NCI-H345 treated with DMSO at 0.1 percent for 48 hours (cell line): ENCODE results near the gene ELOVL1.

Experiments used
- DNase-seq: peaks from one replicate; lab custom pipeline; 2025; ENCODE audit not compliant: unreplicated experiment; lab: John Stamatoyannopoulos, UW

ELOVL1 gene

GRCh38 chr1:43358121-43358745 is 9.6 kb downstream of the ELOVL1 start:
- DNase-seq, result no peak

GRCh38 chr1:43357251-43357650 is 10.6 kb downstream of the ELOVL1 start:
- no peak for DNase-seq

GRCh38 chr1:43354936-43355335 is 12.9 kb downstream of the ELOVL1 start:
- no peak for DNase-seq

DNA sequence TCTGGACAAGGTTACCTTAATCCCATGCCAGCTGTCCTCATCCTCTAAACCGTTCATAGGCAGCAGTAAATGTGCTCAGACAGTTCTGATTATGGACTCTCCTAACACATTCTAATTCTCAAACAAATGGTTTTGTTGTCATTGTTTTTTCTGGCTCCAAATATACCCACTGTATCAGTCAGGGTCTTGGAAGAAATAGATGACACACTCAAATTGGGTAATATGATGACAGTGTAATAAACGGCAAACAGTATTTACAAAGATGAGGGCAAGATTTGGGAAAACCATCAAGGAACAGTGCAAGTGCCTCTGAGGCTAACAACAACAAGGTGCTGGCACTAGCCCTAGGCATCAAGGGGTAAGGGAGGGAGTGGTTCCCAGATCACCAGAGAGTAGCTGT is 13.3 kb downstream of the ELOVL1 start:
- no peak for DNase-seq

DNA sequence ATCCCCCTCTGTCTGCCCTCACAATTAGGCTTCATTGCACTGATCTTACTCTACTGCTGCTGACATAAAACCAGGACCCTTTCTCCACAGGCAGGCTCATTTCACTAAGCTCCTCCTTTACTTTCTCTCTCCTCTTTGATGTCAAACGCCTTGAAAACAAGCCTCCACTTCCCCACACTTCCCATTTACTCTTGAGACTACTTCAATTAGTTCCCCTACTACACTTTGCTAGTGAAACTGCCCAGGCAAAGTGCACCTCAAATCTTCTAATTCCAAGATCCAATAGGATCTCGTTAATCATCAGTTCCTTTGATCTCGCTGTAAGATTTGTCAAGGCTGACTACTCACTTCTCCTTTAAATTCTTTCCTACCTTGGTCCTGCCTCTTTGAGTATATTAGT is 14.9 kb downstream of the ELOVL1 start:
- no peak for DNase-seq

GRCh38 chr1:43352351-43352705 is 15.5 kb downstream of the ELOVL1 start:
- no peak for DNase-seq

GRCh38 chr1:43351421-43352350 is 16.1 kb downstream of the ELOVL1 start:
- DNase-seq, result no peak

GRCh38 chr1:43350976-43351375 is 16.8 kb downstream of the ELOVL1 start:
- DNase-seq, result no peak

GRCh38 chr1:43349594-43350306 is 18.1 kb downstream of the ELOVL1 start:
- DNase-seq, result no peak

DNA sequence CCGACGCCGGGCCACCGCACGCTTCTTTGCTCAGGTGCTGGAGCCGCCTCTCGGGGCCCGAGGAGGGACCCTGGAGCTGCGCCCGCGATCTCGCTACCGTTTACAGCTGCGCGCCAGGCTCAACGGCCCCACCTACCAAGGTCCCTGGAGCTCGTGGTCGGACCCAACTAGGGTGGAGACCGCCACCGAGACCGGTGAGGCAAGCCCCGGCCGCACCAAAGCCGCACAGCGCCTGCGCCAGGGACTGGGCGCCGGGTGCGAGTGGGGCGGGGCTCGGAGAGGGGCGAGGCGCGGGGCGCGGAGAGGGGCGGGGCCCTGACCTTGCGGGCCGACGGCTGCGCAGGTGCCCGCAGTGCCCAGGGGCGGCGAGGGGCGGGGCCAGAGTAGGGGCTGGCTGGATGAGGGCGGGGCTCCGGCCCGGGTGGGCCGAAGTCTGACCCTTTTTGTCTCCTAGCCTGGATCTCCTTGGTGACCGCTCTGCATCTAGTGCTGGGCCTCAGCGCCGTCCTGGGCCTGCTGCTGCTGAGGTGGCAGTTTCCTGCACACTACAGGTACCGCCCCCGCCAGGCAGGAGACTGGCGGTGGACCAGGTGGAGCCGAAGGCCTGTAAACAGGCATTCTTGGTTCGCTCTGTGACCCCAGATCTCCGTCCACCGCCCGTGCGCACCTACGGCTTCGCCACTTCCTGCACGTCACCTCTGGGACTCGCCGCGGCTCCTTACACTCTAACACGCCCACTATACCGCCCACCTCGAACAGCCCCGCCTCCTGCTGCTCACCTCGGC is 18.8 kb downstream of the ELOVL1 start:
- peak; percentile 84 for DNase-seq

GRCh38 chr1:43348343-43348808 is 19.4 kb downstream of the ELOVL1 start:
- peak; percentile 55 for DNase-seq

GRCh38 chr1:43346636-43347035 is 21.2 kb downstream of the ELOVL1 start:
- DNase-seq, result no peak

DNA sequence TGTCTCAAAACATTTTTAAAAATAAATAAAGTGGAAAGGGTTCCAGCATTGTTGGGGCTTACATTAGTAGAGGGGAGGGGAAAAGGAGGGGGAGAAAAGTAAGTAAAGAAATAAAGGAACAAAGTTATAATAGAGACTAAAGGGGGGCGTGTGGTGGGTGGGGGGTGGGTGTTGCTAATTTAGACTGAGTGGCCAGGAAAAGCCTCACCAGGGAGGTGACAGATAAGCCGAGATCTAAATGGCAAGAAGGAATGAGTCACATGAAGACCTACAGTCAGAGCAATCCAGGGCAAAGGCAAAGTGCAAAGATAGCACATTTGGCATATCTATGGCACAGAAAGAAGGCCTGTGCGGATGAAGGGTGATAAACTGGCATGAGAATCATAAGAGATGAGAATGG is 22.7 kb downstream of the ELOVL1 start:
- no peak for DNase-seq

DNA sequence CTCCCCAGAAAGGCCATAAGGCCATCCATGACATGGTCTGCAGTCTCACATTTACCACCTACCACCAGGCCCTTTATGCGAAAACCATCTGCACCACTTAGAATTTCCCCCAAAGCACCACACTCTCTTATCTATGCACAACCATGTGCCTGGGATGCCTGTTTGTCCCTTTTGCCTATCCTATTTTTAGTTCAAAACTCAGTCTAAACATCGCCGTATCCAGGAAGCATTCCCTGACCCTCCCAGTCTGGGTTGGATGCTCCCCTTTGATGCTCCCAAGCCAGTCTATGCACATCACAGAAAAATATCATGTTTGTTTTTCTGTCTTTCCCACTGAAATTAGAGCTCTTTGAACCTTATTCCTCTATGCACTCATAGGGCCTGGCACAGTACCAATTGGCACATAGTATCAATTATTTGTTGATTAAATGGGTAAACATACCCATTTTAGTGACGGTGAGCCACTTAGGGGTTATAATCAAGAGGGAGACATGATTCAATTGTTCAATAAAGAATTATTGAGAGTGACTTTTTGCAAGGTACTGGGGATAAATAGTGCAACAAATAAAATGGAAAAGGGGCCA is 23.5 kb downstream of the ELOVL1 start:
- DNase-seq, result no peak

GRCh38 chr1:43340559-43340958 is 27.3 kb downstream of the ELOVL1 start:
- no peak for DNase-seq

DNA sequence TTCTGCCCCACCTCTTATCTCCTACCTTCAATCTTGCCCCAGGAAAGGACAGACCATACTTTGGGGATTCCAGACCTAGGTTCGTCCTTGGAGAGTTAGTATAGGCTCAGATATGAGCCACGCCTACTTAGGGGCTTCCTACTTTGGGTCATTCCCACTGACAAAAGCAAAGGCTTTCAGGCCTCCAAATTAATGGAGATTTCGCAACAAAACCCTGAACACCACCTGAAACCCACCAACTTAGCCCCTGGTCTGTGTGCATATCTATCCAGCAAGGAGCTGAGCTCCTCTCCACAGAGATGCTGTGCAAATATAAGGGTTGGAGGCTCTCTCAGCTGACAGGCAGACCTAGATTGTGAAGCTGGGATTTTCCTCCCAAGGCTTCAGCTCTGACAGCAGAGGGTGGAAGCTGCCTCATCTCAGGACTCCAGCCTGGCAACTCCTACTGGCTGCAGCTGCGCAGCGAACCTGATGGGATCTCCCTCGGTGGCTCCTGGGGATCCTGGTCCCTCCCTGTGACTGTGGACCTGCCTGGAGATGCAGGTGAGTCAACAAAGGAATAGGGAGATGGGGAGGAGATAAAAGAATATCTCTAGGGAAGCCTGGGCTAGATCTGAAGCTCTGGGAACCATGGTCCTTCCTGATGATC is 28.1 kb downstream of the ELOVL1 start:
- no peak for DNase-seq

DNA sequence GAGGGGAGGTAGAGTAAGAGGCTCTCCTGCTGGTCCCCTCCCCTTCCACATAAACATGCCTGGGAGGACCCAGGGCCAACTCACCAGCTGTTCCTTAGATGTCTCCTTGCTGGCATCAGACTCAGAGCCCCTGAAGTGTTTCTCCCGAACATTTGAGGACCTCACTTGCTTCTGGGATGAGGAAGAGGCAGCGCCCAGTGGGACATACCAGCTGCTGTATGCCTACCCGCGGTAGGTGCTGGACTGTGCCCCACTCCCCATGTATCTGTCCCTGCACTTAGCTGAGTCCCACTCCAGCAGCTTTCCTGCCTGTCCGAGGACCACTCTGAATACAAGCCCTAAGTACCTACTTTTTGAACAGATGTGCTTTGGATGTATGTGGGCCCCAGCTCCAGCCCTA is 29.8 kb downstream of the ELOVL1 start:
- no peak for DNase-seq

DNA sequence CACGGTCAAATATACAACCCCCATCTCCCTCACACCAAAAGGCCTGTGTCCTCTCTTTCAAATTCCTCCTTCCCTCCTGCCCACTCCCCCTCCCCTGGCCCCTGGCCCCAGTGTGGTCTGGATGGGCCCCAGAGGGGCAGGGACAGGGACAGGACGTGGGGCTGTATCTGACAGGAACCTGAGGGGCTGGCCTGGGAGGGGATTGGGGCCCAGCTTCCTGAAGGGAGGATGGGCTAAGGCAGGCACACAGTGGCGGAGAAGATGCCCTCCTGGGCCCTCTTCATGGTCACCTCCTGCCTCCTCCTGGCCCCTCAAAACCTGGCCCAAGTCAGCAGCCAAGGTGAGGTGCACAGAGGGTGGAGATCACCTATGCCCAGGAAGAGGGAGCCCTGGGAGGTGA is 30.2 kb downstream of the ELOVL1 start, which contains the start of gene MPL:
MPL (plus strand) TSS at position 231 of the 400 bp plus-strand sequence; CDS start at position 262, 31 bp downstream.
- DNase-seq, result no peak

DNA sequence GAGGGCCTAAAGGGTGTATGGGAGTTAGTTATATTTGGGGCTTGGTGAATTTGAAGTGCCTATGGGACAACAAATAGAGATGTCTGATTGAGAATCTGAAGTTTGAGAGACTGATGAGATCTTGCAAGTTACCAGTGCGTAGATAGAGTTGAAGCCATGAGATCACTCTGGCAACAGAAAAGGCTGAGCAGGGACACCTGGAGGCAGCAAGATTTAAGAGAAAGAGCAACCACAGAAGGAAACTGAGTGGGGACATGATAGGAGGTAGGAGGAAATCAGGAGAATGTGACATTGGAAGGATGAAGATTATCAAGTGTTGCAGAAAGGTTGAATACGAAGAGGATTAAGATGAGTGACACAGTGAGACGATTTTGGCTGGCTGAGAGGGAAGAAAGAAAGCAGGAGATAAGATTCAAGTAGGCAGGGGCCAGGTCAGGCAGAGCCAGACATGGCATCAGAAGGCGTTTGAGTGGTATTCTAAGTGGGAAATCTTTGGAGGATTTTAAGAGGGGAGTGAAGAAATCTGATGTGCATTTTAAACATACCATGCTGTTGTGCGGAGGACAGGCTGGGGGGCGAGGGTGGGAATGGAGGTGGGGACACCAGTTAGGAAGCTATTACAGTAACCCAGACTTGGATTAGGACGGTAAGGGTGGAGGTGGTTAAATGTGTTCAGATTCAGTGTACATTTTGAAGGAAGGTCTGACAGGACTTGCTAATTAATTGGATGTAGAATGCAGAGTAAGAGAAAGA is 33.2 kb downstream of the ELOVL1 start:
- no peak for DNase-seq
